ENCODE data around the gene C4A.
"Not testable (repeated sequence)": the region's sequence is repeated elsewhere in the genome, so short reads cannot be mapped to it uniquely, and the experiment has no call there.

Gene C4A

GRCh38 chr6:31961616-31962015, 20.2 kb upstream of the C4A start:
- DNase-seq: no peak

GRCh38 chr6:31963921-31964320, 17.9 kb upstream of the C4A start:
- DNase-seq: no peak

- DNase-seq: no peak
Observed at GRCh38 chr6:31965700-31966099, 16.2 kb upstream of the C4A start.

GRCh38 chr6:31966506-31966905, 15.4 kb upstream of the C4A start:
- DNase-seq: no peak

- DNase-seq: no peak
Observed at GRCh38 chr6:31966997-31967925, 14.6 kb upstream of the C4A start.

- no peak for DNase-seq
Observed at GRCh38 chr6:31967926-31968320, 13.9 kb upstream of the C4A start.

GRCh38 chr6:31968326-31968725, 13.5 kb upstream of the C4A start:
- no peak for DNase-seq

- DNase-seq: no peak
Observed at GRCh38 chr6:31968791-31969711, 12.8 kb upstream of the C4A start.

- no peak for DNase-seq
Observed at GRCh38 chr6:31969712-31970603, 11.9 kb upstream of the C4A start.

- DNase-seq: no peak
Observed at GRCh38 chr6:31970604-31971271, 11.1 kb upstream of the C4A start.

- no peak for DNase-seq
Observed at GRCh38 chr6:31971279-31971992, 10.4 kb upstream of the C4A start.

GRCh38 chr6:31971993-31972708, 9.7 kb upstream of the C4A start, which contains the start of gene DXO:
TSS of gene DXO (minus strand) at chr6:31972138. CDS start at chr6:31971675, 463 bp downstream.
- DNase-seq: peak; percentile 97

- no peak for DNase-seq
Observed at GRCh38 chr6:31972709-31973350, 9.0 kb upstream of the C4A start.

GRCh38 chr6:31976065-31976464, 5.8 kb upstream of the C4A start:
- not testable (repeated sequence) for DNase-seq

- no peak for DNase-seq
Observed at GRCh38 chr6:31977816-31978431, 3.9 kb upstream of the C4A start.

- no peak for DNase-seq
Observed at GRCh38 chr6:31978831-31979230, 3.0 kb upstream of the C4A start.

GRCh38 chr6:31979238-31979898, 2.5 kb upstream of the C4A start:
- no peak for DNase-seq

GRCh38 chr6:31980195-31980876, 1.5 kb upstream of the C4A start:
- DNase-seq: not testable (repeated sequence)
